GM19099 (cell line): ENCODE results near the gene CA12.

Source experiments
- POLR2A ChIP-seq: IDR thresholded peaks from 3 replicates; pipeline ENCODE4 v1.6.1; 2011; ENCODE audit warnings: low read depth; ENCODE audit not compliant: insufficient read length; ENCODE audit errors: extremely low read depth

CA12 gene

GRCh38 chr15:63340353-63340752 lies 41.3 kb downstream of the CA12 start:
- no peak for TF ChIP-seq POLR2A

- TF ChIP-seq POLR2A: no peak
Measured at GRCh38 chr15:63339836-63340235, 41.8 kb downstream of the CA12 start.

- no peak for TF ChIP-seq POLR2A
Measured at GRCh38 chr15:63339006-63339766, 42.5 kb downstream of the CA12 start.

- TF ChIP-seq POLR2A: no peak
Measured at GRCh38 chr15:63338170-63338569, 43.5 kb downstream of the CA12 start.

GRCh38 chr15:63337046-63337445 lies 44.6 kb downstream of the CA12 start:
- TF ChIP-seq POLR2A: no peak

GRCh38 chr15:63335543-63336240 lies 46.0 kb downstream of the CA12 start:
- TF ChIP-seq POLR2A: no peak

- no peak for TF ChIP-seq POLR2A
Measured at GRCh38 chr15:63334821-63335220, 46.8 kb downstream of the CA12 start.

- TF ChIP-seq POLR2A: no peak
Measured at GRCh38 chr15:63332367-63333124, 49.1 kb downstream of the CA12 start.

GRCh38 chr15:63331456-63331855 lies 50.2 kb downstream of the CA12 start:
- no peak for TF ChIP-seq POLR2A

- TF ChIP-seq POLR2A: no peak
Measured at GRCh38 chr15:63330926-63331325, 50.7 kb downstream of the CA12 start.

- no peak for TF ChIP-seq POLR2A
Measured at GRCh38 chr15:63329567-63330350, 51.9 kb downstream of the CA12 start.

- TF ChIP-seq POLR2A: no peak
Measured at GRCh38 chr15:63327648-63328421, 53.8 kb downstream of the CA12 start.

GRCh38 chr15:63324770-63325169 lies 56.9 kb downstream of the CA12 start:
- no peak for TF ChIP-seq POLR2A
